HG03060 (cell line): ENCODE results near the gene LDAH.

Source experiments
- ATAC-seq: cut with Tn5 transposase; IDR thresholded peaks from one replicate; pipeline ENCODE4 v1.9.1; 2021; ENCODE audit warnings: low read depth, moderate number of reproducible peaks; ENCODE audit not compliant: unreplicated experiment

The LDAH gene

GRCh38 chr2:20670315-20671035 lies 152.4 kb downstream of the LDAH start:
- no peak for ATAC-seq

- no peak for ATAC-seq
Measured at GRCh38 chr2:20669562-20670314, 153.2 kb downstream of the LDAH start.

- no peak for ATAC-seq
Measured at GRCh38 chr2:20668871-20669475, 153.9 kb downstream of the LDAH start.

GRCh38 chr2:20668451-20668850 lies 154.4 kb downstream of the LDAH start:
- no peak for ATAC-seq

- no peak for ATAC-seq
Measured at GRCh38 chr2:20667531-20668401, 155.1 kb downstream of the LDAH start.

GRCh38 chr2:20667151-20667530 lies 155.8 kb downstream of the LDAH start:
- ATAC-seq, result no peak

GRCh38 chr2:20666304-20667150 lies 156.4 kb downstream of the LDAH start, which contains the start of gene GDF7:
TSS of gene GDF7 (plus strand) at chr2:20667144. CDS start at chr2:20667240, 96 bp downstream.
- no peak for ATAC-seq

GRCh38 chr2:20666005-20666303 lies 156.9 kb downstream of the LDAH start:
- ATAC-seq, result no peak

- ATAC-seq, result no peak
Measured at GRCh38 chr2:20665243-20666004, 157.5 kb downstream of the LDAH start.

GRCh38 chr2:20664431-20665242 lies 158.3 kb downstream of the LDAH start:
- no peak for ATAC-seq

GRCh38 chr2:20664071-20664390 lies 158.9 kb downstream of the LDAH start:
- ATAC-seq, result no peak

- ATAC-seq, result no peak
Measured at GRCh38 chr2:20663196-20664070, 159.5 kb downstream of the LDAH start.

- no peak for ATAC-seq
Measured at GRCh38 chr2:20662308-20662937, 160.5 kb downstream of the LDAH start.

- ATAC-seq, result no peak
Measured at GRCh38 chr2:20661421-20662307, 161.2 kb downstream of the LDAH start.

GRCh38 chr2:20660506-20661420 lies 162.1 kb downstream of the LDAH start:
- ATAC-seq, result no peak
